ENCODE data around the gene SYNPO2. TPM values are rescaled to one million over a fixed set of nuclear protein-coding genes. Genes with fewer than 3 reads are reported as not detected.
A peak's percentile ranks its signal among the peaks of the same experiment; 100 is the strongest.
"Not testable (repeated sequence)": the region's sequence is repeated elsewhere in the genome, so short reads cannot be mapped to it uniquely, and the experiment has no call there.

Gene SYNPO2
- total RNA-seq, 6 experiments from 2014 or later, result 2.7 to 11.2 (median 8.2) TPM

DNA sequence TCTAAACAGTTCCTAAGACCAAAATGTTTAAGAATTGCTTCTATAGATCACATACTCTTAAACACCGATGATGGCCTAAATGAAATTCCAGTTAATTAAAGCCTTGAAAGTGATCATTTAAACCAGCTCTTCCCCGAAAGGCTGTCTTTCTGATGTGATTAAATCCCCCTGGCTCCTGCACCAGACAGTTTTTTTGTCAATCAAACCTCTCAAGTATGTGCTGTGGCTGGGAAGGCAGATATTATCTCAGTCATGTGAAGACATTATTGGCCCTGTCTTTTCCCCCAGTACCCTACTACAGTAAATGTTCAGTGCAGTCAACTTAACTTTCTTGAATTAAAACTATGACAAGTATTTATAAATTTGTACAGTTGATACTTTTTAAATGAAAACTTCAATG, 126.0 kb downstream of the SYNPO2 start:
- Histone ChIP-seq H3K27me3 (no peaks in the 10 kb centered on the region), H3K36me3 (no peaks in the 10 kb centered on the region), H3K27ac (no peak overlapping the region), H3K4me1 (no peaks in the 10 kb centered on the region), H3K4me3 (no peak overlapping the region), H3K9me3 (no peaks in the 10 kb centered on the region)
- intact Hi-C loops (cut with DNase I), result no loop called here
- TF ChIP-seq POLR2A (IDR thresholded peaks at IDR 0.05), result no peak
- TF ChIP-seq, protein P1, sequence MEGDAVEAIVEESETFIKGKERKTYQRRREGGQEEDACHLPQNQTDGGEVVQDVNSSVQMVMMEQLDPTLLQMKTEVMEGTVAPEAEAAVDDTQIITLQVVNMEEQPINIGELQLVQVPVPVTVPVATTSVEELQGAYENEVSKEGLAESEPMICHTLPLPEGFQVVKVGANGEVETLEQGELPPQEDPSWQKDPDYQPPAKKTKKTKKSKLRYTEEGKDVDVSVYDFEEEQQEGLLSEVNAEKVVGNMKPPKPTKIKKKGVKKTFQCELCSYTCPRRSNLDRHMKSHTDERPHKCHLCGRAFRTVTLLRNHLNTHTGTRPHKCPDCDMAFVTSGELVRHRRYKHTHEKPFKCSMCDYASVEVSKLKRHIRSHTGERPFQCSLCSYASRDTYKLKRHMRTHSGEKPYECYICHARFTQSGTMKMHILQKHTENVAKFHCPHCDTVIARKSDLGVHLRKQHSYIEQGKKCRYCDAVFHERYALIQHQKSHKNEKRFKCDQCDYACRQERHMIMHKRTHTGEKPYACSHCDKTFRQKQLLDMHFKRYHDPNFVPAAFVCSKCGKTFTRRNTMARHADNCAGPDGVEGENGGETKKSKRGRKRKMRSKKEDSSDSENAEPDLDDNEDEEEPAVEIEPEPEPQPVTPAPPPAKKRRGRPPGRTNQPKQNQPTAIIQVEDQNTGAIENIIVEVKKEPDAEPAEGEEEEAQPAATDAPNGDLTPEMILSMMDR (IDR thresholded peaks at IDR 0.05), result no peak
- no peak for DNase-seq
- 72% methylated on average over 2 of the region's 2 CpGs for WGBS (ENCODE audit: insufficient coverage, low coverage, low lambda C conversion rate, missing lambda C conversion rate)
- no peak for ATAC-seq

DNA sequence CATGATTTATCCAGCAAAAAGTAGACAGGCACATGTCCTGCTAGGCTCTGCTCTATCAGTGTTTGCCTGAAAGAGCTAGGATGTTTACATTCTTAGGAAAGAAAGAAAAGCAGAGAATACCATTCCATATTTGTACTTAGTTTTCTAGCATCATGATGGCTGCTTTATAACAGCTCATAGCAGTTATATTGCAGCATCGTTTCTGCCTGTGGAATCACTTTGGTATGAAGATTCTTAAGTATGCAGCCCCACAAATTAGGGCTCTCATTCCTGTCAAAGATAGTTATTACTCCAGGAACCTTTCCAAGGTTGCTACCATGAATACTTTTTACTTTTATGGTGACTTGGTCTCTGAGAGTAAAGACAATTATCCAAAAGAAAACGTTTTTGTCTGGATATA, 128.0 kb downstream of the SYNPO2 start:
- intact Hi-C loops (cut with DNase I), result no loop called here
- Histone ChIP-seq H3K4me3 (no peak overlapping the region), H3K4me1 (no peaks in the 10 kb centered on the region), H3K9me3 (no peaks in the 10 kb centered on the region), H3K27me3 (no peaks in the 10 kb centered on the region), H3K27ac (no peak overlapping the region), H3K36me3 (no peaks in the 10 kb centered on the region)
- ATAC-seq (no peak), DNase-seq (no peak)
- WGBS (ENCODE audit: insufficient coverage, low coverage, low lambda C conversion rate, missing lambda C conversion rate), result 32% methylated on average over 2 of the region's 2 CpGs
- no peak for TF ChIP-seq POLR2A (IDR thresholded peaks at IDR 0.05)
- TF ChIP-seq, protein P1 (IDR thresholded peaks at IDR 0.05), result no peak

DNA sequence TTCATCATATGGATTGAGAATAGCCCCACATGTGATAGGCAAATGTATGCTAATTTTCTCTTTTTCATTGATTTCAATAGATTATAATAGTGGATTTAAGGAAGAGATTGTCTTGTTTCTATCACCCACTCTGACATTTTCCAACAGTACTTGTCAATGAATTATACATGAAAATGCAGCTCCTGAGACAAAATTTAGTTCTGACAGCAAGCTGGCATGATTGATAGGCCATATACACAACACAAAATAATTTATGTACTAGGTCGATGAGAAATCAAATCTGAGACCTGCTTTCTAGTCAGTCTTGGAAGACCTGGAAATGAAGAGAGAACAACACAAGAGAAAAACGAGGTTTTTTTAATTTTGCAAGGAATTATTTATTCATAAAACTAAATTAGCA, 129.0 kb downstream of the SYNPO2 start:
- Histone ChIP-seq H3K4me1 (no peaks in the 10 kb centered on the region), H3K36me3 (no peaks in the 10 kb centered on the region), H3K27me3 (no peaks in the 10 kb centered on the region), H3K27ac (peak overlapping the region in 1 of 3 donors; percentile 8), H3K4me3 (no peak overlapping the region), H3K9me3 (no peaks in the 10 kb centered on the region)
- WGBS (ENCODE audit: insufficient coverage, low coverage, low lambda C conversion rate, missing lambda C conversion rate), result 39% methylated on average over 2 of the region's 2 CpGs
- intact Hi-C loops (cut with DNase I), result no loop called here
- TF ChIP-seq POLR2A (IDR thresholded peaks at IDR 0.05), result no peak
- TF ChIP-seq, protein P1 (IDR thresholded peaks at IDR 0.05), result no peak
- no peak for ATAC-seq
- DNase-seq, result no peak

GRCh38 chr4:119020158-119020557, 131.5 kb downstream of the SYNPO2 start:
- Histone ChIP-seq H3K27ac (no peak overlapping the region), H3K27me3 (no peaks in the 10 kb centered on the region), H3K36me3 (no peaks in the 10 kb centered on the region), H3K4me3 (no peak overlapping the region), H3K9me3 (no peaks in the 10 kb centered on the region), H3K4me1 (peaks cover 0 to 4% (median 0%) of the 10 kb centered on the region in 4 donors)
- DNase-seq (no peak), ATAC-seq (no peak)
- TF ChIP-seq, protein P1 (IDR thresholded peaks at IDR 0.05), result no peak
- no peak for TF ChIP-seq POLR2A (IDR thresholded peaks at IDR 0.05)
- 56% methylated on average over 1 of the region's 1 CpG for WGBS (ENCODE audit: insufficient coverage, low coverage, low lambda C conversion rate, missing lambda C conversion rate)
- intact Hi-C loops (cut with DNase I), result no loop called here

- H3K4me3 ChIP-seq; H3K36me3 ChIP-seq; H3K9me3 ChIP-seq; intact Hi-C loops (cut with DNase I); DNase-seq; H3K27me3 ChIP-seq; H3K4me1 ChIP-seq; ATAC-seq; H3K27ac ChIP-seq: not testable (repeated sequence)
- 90% methylated on average over 4 of the region's 4 CpGs for WGBS (ENCODE audit: insufficient coverage, low coverage, low lambda C conversion rate, missing lambda C conversion rate)
Measured at GRCh38 chr4:119022520-119022919, 133.9 kb downstream of the SYNPO2 start.
